Measurements from ENCODE around the gene FLYWCH1. TPM values are rescaled to one million over a fixed set of nuclear protein-coding genes. Genes with fewer than 3 reads are reported as not detected.
A peak's percentile ranks its signal among the peaks of the same experiment; 100 is the strongest.

FLYWCH1 gene
- total RNA-seq (2014; rRNA removed; shearing (Covaris generic)) (25.3 and 26.1 TPM in 2 replicates), total RNA-seq (2022) (61.9 and 63.9 TPM in 2 replicates), Bru-seq, nascent RNA (percentile 47 among the genes with signal in this experiment), BruChase-seq, experiment 1, labeled RNA remaining after a 6-hour chase (percentile 57 among the genes with signal in this experiment), BruChase-seq, experiment 2, labeled RNA remaining after a 2-hour chase (percentile 55 among the genes with signal in this experiment)
- long read RNA-seq, full-length matches to known transcripts = 38 of 76 reads
- long read RNA-seq, partial matches to known transcripts = 6 of 76 reads
- long read RNA-seq, other reads (novel, unspliced or antisense) = 32 of 76 reads

DNA sequence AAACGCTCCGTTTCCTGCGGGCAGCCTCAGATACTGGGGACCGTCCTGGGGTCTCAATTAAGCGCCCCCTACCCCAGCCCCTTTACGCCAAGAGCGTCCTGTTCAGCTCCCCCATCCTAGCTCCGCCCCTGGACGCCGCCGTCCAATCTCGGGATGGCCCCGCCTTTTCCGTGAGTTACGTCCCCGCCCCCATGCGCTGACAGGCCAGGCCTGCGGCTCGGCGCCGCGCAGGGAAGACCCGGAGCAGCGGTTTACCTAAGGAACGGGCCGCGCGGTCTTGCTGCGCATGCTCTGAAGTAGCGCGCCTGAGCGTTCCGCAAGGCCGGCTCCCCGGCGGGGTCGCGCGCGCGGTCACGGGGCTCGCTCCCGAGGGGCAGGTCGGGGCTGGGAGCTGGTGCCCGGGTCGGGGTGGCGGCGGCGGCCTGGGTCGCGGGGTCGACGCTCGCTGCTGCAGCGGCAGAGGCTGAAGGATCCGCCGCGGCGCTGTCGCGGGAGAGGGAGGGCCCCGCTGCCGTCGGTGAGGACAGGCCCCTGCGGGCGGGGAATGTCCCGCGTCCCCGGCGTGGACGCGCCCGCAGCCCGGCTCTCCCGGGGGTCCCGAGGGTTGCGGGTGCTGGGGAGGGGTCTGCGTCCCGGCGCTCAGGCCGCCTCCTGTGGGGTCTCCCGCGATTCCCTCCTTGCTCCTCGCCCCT, at the start of gene FLYWCH1:
Gene FLYWCH1 (plus strand): TSS at position 294 of the 692 bp plus-strand sequence. CDS start 17,755 bp downstream, outside the sequence.
- peaks cover 16% of the 10 kb centered on the region for H3K36me3 ChIP-seq (ENCODE audit: insufficient read depth, low read length)
- H3K4me1 ChIP-seq (ENCODE audit: insufficient read depth, low read length, poor library complexity, severe bottlenecking) = peaks cover 12% of the 10 kb centered on the region
- H3K27ac ChIP-seq (ENCODE audit: low read depth, low read length, poor library complexity, severe bottlenecking) = no peak within 1 kb of the TSS
- intact Hi-C loops (cut with micrococcal nuclease; ENCODE audit: unreplicated experiment) = loop anchor here (2.0 to 5.0 kb wide), 2 partner anchors 43 to 71 kb away; partner anchors contain the start of gene PKMYT1
- CTCF ChIA-PET (ENCODE audit: unreplicated experiment) = interaction anchor here (0.8 kb wide), 1 partner anchor 29 kb away, joined by 3 read pairs; the partner anchor contains the start of gene FLYWCH2
- no peak for TF ChIP-seq EZH2phosphoT487 (IDR thresholded peaks at IDR 0.05; ENCODE audit: borderline replicate concordance, low read depth, low read length)
- no peaks in the 10 kb centered on the region for H3K9me2 ChIP-seq (ENCODE audit: insufficient read depth, low read length)
- H4K20me1 ChIP-seq (ENCODE audit: insufficient read depth, low read length) = no peaks in the 10 kb centered on the region
- POLR2A ChIA-PET = interaction anchor here (1.0 to 2.3 kb wide), 3 partner anchors 13 to 44 kb away, joined by 3 to 10 read pairs (median 5); partner anchors contain the start of gene FLYWCH2
- H3K9me3 ChIP-seq (ENCODE audit: low read length) = no peaks in the 10 kb centered on the region
- peak within 1 kb of the TSS; percentile 93 for H2AFZ ChIP-seq (ENCODE audit: low read length)
- H3K4me3 ChIP-seq (ENCODE audit: low read depth, low read length, poor library complexity, severe bottlenecking) = peak within 1 kb of the TSS; percentile 77
- H3K79me2 ChIP-seq (ENCODE audit: insufficient read depth, low read depth, low read length) = no peaks in the 10 kb centered on the region; the same call in 1 of the 2 replicates
- no TSS peak for BruUV-seq (replicated peaks)
- peak within 1 kb of the TSS; percentile 84 for H3K4me2 ChIP-seq (ENCODE audit: low read length)
- DNase-seq (ENCODE audit: low spot score) = peak; percentile 100

DNA sequence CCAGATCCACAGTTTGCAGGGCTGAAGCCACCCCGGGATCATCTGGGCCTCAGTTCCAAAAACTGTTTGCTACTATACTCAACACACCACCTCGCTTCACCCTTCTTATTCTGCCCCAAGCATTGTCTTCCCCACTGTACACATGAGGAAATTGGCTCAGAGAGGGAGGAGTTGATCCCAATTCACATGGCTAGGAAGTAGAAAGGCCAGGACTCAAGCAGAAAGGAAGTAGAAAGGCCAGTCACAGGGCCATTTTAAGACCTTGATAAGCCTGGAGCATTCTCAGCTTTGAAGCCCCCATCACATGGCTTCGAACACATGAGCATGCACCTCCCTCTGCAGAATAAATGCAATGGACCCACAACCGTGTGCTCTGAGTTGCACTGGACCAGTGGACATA, 46.1 kb upstream of the FLYWCH1 start:
- Histone ChIP-seq H3K9me3 (ENCODE audit: low read length) (no peaks in the 10 kb centered on the region), H3K4me3 (ENCODE audit: low read depth, low read length, poor library complexity, severe bottlenecking) (no peak overlapping the region), H3K27ac (ENCODE audit: low read depth, low read length, poor library complexity, severe bottlenecking) (no peak overlapping the region), H4K20me1 (ENCODE audit: insufficient read depth, low read length) (no peaks in the 10 kb centered on the region), H3K4me2 (ENCODE audit: low read length) (no peak overlapping the region), H3K36me3 (ENCODE audit: insufficient read depth, low read length) (no peaks in the 10 kb centered on the region), H3K4me1 (ENCODE audit: insufficient read depth, low read length, poor library complexity, severe bottlenecking) (peaks cover 7% of the 10 kb centered on the region), H3K9me2 (ENCODE audit: insufficient read depth, low read length) (no peaks in the 10 kb centered on the region), H2AFZ (ENCODE audit: low read length) (no peak overlapping the region), H3K79me2 (ENCODE audit: insufficient read depth, low read depth, low read length) (no peaks in the 10 kb centered on the region)
- intact Hi-C loops (cut with micrococcal nuclease; ENCODE audit: unreplicated experiment) = no loop called here
- ChIA-PET CTCF (ENCODE audit: unreplicated experiment) (interaction anchor here (0.6 kb wide), 1 partner anchor 71 kb away, joined by 3 read pairs; no protein-coding TSS in a partner anchor), POLR2A (no interaction called here)
- TF ChIP-seq, protein P1, sequence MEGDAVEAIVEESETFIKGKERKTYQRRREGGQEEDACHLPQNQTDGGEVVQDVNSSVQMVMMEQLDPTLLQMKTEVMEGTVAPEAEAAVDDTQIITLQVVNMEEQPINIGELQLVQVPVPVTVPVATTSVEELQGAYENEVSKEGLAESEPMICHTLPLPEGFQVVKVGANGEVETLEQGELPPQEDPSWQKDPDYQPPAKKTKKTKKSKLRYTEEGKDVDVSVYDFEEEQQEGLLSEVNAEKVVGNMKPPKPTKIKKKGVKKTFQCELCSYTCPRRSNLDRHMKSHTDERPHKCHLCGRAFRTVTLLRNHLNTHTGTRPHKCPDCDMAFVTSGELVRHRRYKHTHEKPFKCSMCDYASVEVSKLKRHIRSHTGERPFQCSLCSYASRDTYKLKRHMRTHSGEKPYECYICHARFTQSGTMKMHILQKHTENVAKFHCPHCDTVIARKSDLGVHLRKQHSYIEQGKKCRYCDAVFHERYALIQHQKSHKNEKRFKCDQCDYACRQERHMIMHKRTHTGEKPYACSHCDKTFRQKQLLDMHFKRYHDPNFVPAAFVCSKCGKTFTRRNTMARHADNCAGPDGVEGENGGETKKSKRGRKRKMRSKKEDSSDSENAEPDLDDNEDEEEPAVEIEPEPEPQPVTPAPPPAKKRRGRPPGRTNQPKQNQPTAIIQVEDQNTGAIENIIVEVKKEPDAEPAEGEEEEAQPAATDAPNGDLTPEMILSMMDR (conservative IDR thresholded peaks at IDR 0.05; ENCODE audit: low read length) = no peak
- no peak for TF ChIP-seq EZH2phosphoT487 (IDR thresholded peaks at IDR 0.05; ENCODE audit: borderline replicate concordance, low read depth, low read length)
- no peak for DNase-seq (ENCODE audit: low spot score)
- BruUV-seq (replicated peaks) = no TSS peak

- Histone ChIP-seq H3K4me2 (ENCODE audit: low read length) (no peak overlapping the region), H3K79me2 (ENCODE audit: insufficient read depth, low read depth, low read length) (no peaks in the 10 kb centered on the region), H3K4me3 (ENCODE audit: low read depth, low read length, poor library complexity, severe bottlenecking) (no peak overlapping the region), H3K4me1 (ENCODE audit: insufficient read depth, low read length, poor library complexity, severe bottlenecking) (peaks cover 7% of the 10 kb centered on the region), H2AFZ (ENCODE audit: low read length) (no peak overlapping the region), H3K27ac (ENCODE audit: low read depth, low read length, poor library complexity, severe bottlenecking) (no peak overlapping the region), H3K9me3 (ENCODE audit: low read length) (no peaks in the 10 kb centered on the region), H4K20me1 (ENCODE audit: insufficient read depth, low read length) (no peaks in the 10 kb centered on the region), H3K9me2 (ENCODE audit: insufficient read depth, low read length) (no peaks in the 10 kb centered on the region), H3K36me3 (ENCODE audit: insufficient read depth, low read length) (no peaks in the 10 kb centered on the region)
- no peak for TF ChIP-seq EZH2phosphoT487 (IDR thresholded peaks at IDR 0.05; ENCODE audit: borderline replicate concordance, low read depth, low read length)
- TF ChIP-seq, protein P1 (conservative IDR thresholded peaks at IDR 0.05; ENCODE audit: low read length) = no peak
- CTCF ChIA-PET (ENCODE audit: unreplicated experiment) = no interaction called here
- no peak for DNase-seq (ENCODE audit: low spot score)
- POLR2A ChIA-PET = no interaction called here
- intact Hi-C loops (cut with micrococcal nuclease; ENCODE audit: unreplicated experiment) = no loop called here
- BruUV-seq (replicated peaks) = no TSS peak
Observed at GRCh38 chr16:2866431-2866830, 45.3 kb upstream of the FLYWCH1 start.

All from OCI-LY7 (cell line).